HUES6 (cell line): Measurements from ENCODE around the gene TEAD1.

Experiments used
- H3K27ac ChIP-seq: 2 replicates; pipeline ENCODE4 v1.7.0; 2013; ENCODE audit warnings: low read depth, mild to moderate bottlenecking, low read length, inconsistent platforms
- H3K27me3 ChIP-seq: 2 replicates; pipeline ENCODE4 v1.6.1; 2013; ENCODE audit warnings: low read length; ENCODE audit not compliant: control insufficient read depth, insufficient read depth
- H3K36me3 ChIP-seq: 2 replicates; pipeline ENCODE4 v1.6.1; 2013; ENCODE audit warnings: low read length; ENCODE audit not compliant: control insufficient read depth, insufficient read depth
- H3K4me1 ChIP-seq: 2 replicates; pipeline ENCODE4 v1.6.1; 2013; ENCODE audit warnings: low read length; ENCODE audit not compliant: control insufficient read depth, insufficient read depth
- H3K4me3 ChIP-seq: 2 replicates; pipeline ENCODE4 v1.5.1; 2013; ENCODE audit warnings: low read depth, low read length
- H3K9ac ChIP-seq: one replicate; pipeline ENCODE4 v1.6.1; 2013; ENCODE audit warnings: mild to moderate bottlenecking, low read length
- H3K9me3 ChIP-seq: 2 replicates; pipeline ENCODE4 v1.6.1; 2013; ENCODE audit warnings: low read depth, low read length; ENCODE audit not compliant: control insufficient read depth, insufficient read depth

TEAD1 gene

DNA sequence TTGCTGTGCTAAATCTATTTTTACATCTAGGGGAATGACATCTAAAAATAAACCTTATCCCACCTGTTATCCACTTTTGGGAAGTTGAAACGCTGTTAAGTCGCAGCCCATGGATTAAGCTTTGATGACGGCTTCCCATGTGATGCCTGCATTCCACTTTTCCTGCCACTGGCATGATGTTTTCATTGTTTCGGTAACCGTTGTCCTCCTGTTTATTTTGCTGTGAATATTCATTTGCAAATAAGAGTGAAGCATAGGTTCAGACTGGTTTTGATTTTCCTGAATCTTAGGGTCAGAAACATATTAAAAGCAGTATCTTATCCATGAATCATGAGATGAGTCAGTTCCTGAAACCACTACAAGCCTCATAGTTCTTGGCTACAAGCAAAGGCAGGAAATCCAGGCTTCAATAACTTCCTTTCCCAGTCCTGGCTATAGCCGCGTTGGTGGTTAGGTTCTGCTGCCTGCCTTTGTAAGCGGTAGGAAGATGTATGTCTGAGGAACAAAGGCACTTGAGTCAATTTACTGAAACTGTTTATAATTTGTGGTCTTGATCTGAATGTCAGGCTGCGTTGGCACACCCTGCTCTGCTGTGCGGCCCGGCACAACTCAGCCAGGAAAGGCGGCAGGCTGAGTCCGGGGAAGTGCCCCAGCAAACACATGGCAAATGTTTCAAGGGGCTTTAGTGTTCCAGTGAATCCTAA is 19.4 kb downstream of the TEAD1 start:
- H3K27me3 ChIP-seq = no peaks in the 10 kb centered on the region; the same call in 1 of the 2 replicates
- H3K36me3 ChIP-seq = no peaks in the 10 kb centered on the region
- H3K9ac ChIP-seq = peak overlapping the region; percentile 44
- H3K4me1 ChIP-seq = peaks cover 84% of the 10 kb centered on the region
- H3K9me3 ChIP-seq = no peaks in the 10 kb centered on the region
- peak overlapping the region; percentile 1; the same call in 1 of the 2 replicates for H3K4me3 ChIP-seq
- peak overlapping the region; percentile 29; the same call in 1 of the 2 replicates for H3K27ac ChIP-seq

DNA sequence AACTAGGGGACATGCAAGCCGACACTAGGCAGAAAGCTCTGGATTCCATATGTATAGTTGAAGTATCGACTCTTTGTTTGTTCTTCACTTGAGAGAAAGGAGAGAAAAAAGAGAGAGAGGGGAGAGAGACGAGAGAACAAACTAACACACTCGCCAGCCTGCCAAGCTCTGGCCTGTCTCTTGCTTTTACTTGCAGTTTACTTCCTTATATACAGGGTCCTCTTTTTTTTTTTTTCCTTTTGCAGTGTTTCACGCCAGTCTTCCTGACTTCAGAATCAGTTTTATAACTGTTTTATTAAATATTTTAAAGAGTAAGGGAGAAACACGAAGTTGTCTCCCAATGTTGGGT is 19.9 kb downstream of the TEAD1 start:
- Histone ChIP-seq H3K4me1 (peaks cover 80% of the 10 kb centered on the region), H3K4me3 (peak overlapping the region; percentile 1; the same call in 1 of the 2 replicates), H3K9me3 (no peaks in the 10 kb centered on the region), H3K36me3 (no peaks in the 10 kb centered on the region), H3K27me3 (no peaks in the 10 kb centered on the region; the same call in 1 of the 2 replicates), H3K27ac (peak overlapping the region; percentile 29; the same call in 1 of the 2 replicates), H3K9ac (peak overlapping the region; percentile 44)

DNA sequence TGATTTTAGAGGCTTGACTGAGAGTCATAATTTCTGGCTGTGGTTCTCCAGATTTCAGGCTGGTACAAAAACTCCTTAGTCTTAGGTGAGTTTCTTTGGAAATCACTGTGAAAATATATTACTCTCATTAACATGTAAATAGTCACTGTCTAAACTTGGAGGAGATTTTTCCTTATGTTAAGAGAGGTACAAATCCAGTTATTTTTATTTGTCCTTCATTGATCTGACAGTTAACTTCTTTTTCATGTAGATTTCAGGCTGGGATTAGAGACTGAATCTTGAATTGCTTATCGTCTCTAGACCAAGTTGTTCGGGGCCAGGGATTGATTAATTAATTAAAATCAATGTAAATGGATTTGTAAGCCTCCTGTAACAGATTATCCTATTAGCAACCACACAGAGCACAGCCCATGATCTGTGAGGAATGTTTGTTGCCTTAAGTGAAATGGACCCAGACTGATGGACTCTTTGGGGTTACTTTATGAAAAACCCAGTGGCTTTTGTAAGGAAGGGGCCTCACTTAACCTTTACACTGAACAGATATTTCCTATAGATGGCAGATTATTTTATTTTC is 21.1 kb downstream of the TEAD1 start:
- no peaks in the 10 kb centered on the region for H3K9me3 ChIP-seq
- H3K4me3 ChIP-seq = no peak overlapping the region
- H3K9ac ChIP-seq = no peak overlapping the region
- H3K36me3 ChIP-seq = no peaks in the 10 kb centered on the region
- H3K4me1 ChIP-seq = peaks cover 79% of the 10 kb centered on the region
- no peak overlapping the region for H3K27ac ChIP-seq
- no peaks in the 10 kb centered on the region for H3K27me3 ChIP-seq

DNA sequence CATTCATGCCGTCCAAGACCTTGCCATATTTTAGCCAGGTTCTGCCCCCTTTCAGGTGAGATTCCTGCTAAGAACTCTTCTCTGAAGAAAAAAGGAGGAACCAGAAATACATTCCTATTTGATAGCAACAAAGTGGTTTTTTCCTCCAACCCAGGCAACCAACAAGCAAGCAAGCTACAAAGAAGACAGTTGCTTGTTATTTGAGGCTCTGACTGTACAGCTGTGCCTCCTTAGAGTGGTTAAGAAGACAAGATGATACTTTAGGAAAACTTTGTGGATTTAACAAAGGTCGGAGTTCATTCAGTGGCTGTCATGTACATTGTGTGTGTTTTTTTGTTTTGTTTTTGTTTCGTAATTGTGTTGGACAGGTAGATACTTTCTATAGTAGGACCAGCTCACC is 21.7 kb downstream of the TEAD1 start:
- Histone ChIP-seq H3K27me3 (no peaks in the 10 kb centered on the region), H3K4me1 (peaks cover 76% of the 10 kb centered on the region), H3K4me3 (no peak overlapping the region), H3K9ac (no peak overlapping the region), H3K27ac (no peak overlapping the region), H3K9me3 (no peaks in the 10 kb centered on the region), H3K36me3 (no peaks in the 10 kb centered on the region)

DNA sequence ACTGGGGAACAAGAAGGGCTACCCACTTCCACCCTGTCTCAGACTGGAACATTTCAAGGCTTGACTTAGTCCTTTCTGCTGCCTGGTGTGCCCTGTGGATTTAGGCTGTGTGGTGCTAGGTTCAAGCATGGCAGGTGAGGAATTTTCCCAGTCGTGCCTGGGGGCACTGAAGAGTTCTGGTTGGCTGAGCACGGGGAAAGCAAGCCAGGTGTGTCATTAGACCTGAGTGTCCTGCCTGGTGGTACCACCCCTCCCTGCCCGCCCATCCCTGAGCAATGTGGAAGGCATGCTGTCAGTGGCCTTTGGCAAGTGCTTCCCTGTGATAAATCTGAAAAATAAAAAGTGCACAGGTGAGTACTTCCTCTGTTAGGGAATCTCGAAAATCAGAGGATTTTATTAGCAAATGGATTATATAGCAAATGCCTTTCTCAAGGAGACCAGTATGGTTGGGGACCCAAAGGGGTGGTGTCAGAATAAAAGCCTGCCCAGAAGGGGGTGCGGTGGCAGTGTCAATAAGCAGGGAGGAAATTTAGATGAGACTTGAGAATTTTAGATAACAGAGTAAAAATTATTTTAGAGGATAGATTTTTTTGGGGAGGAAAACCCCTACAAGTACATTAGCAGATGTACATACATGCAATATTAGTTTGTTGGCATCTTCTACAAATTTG is 22.8 kb downstream of the TEAD1 start:
- peaks cover 74% of the 10 kb centered on the region for H3K4me1 ChIP-seq
- H3K9ac ChIP-seq = no peak overlapping the region
- H3K27ac ChIP-seq = no peak overlapping the region

DNA sequence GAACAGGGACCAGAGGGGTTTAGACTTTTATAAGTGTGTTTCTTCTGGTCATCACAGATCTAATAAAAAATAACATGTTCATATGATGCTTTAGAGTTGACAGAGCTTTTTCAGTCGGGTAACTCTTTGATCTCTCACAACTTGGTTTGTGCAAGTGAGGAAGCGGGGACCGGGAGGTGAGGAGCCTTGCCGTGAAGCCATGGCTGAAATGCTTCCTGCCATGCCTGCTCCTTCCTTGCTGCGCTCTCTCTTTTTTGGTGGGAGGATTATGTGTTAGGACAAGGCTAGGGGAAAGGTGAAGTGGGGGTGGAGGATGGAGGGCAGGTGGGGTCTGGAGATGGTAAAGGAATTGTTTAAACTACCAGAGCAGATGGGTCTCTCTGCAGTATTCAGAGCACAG is 23.8 kb downstream of the TEAD1 start:
- H3K27me3 ChIP-seq = no peaks in the 10 kb centered on the region
- no peak overlapping the region for H3K27ac ChIP-seq
- H3K9ac ChIP-seq = no peak overlapping the region
- H3K9me3 ChIP-seq = no peaks in the 10 kb centered on the region
- H3K4me3 ChIP-seq = no peak overlapping the region
- H3K4me1 ChIP-seq = peaks cover 69% of the 10 kb centered on the region
- no peaks in the 10 kb centered on the region for H3K36me3 ChIP-seq

More for the DNA sequence above, 22.8 kb downstream of the TEAD1 start:
- H3K27me3 ChIP-seq = no peaks in the 10 kb centered on the region
- no peaks in the 10 kb centered on the region for H3K9me3 ChIP-seq
- no peaks in the 10 kb centered on the region for H3K36me3 ChIP-seq
- H3K4me3 ChIP-seq = no peak overlapping the region

DNA sequence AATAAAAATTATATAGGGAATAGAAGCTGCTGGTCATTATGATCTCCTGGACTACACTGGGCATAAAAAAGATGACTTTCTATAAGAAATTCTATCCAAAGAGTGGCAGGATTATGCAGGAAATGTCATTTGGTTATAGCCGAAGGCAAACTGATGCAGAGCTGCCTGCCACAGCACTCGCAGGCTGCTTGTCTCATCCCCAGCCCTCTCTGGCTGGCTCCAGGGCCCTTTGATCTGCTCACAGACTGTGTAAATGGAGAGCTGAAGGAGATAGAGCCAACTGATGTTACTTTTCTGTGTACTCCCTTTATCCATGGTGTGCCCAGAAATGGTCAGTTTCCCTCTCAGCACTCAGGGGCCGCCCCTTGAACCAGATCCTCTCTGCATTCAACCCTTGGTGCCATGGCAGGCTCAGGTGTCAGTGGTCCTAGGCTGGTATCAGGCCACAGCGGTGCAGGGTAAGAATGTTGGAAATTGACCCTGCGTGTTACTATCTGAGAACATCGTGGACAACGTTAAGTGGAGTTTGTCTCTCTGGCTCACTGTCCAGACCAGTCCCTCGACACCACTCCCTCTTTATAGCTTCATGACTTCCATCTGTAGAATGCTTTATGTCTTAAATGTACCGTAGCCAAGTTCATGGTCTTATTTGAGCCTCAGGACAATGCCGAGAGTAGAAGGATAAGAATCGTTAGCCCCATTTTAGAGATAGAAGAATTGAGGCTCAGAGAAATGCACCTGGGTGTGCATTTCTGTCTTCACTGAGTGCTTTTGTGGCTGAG is 27.8 kb downstream of the TEAD1 start:
- no peaks in the 10 kb centered on the region for H3K9me3 ChIP-seq
- no peak overlapping the region for H3K9ac ChIP-seq
- H3K4me1 ChIP-seq = peaks cover 59% of the 10 kb centered on the region
- H3K27ac ChIP-seq = no peak overlapping the region
- H3K36me3 ChIP-seq = 0 out of 2 replicates have a peak, but pooled peaks cover 2% of the 10 kb centered on the region
- H3K27me3 ChIP-seq = no peaks in the 10 kb centered on the region
- H3K4me3 ChIP-seq = no peak overlapping the region

DNA sequence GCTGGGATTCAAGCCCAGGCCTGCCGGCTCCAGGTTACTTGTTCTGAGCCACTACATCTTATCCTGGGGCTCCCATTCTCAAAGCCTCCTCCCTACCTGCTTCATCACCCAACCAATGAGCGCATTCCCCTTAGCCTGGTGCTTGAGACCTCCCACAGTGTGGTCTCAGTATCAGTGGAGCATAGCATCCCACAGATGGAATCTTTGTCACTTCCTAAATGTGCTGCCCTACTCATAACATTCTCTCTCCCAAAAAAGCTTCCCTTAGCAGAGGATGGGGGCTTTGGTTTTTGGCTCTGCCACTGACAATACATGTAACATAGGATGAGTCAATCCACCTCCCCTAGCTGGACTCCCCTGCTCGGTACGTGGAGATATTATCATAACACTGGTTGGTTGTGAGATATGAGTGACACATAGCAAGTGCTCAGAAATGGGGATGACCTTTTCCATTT is 28.8 kb downstream of the TEAD1 start:
- Histone ChIP-seq H3K9me3 (no peaks in the 10 kb centered on the region), H3K4me1 (peaks cover 58% of the 10 kb centered on the region), H3K36me3 (0 out of 2 replicates have a peak, but pooled peaks cover 2% of the 10 kb centered on the region), H3K4me3 (no peak overlapping the region), H3K27me3 (no peaks in the 10 kb centered on the region), H3K9ac (no peak overlapping the region), H3K27ac (no peak overlapping the region)

DNA sequence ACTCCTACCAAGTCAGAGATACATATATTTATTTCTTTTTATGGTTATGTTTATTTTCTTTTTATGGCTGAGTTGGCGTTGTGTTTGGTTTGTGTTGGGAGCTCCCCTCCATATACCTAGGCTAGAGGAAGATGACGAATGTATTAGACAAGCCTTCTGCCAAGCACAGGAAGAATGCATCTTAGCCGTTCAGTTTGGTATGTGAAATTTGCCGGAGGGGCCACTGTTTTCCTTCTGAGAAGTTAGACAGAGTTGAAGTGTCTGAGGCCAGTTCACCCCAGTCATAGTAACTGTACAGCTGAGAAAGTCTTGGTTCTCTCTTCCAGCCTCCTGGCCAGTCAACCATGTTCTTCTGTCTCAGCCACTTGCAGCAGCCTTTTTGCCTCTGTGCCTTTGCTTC is 29.8 kb downstream of the TEAD1 start:
- Histone ChIP-seq H3K9ac (no peak overlapping the region), H3K36me3 (0 out of 2 replicates have a peak, but pooled peaks cover 2% of the 10 kb centered on the region), H3K27me3 (no peaks in the 10 kb centered on the region), H3K27ac (no peak overlapping the region), H3K4me1 (peaks cover 54% of the 10 kb centered on the region), H3K9me3 (no peaks in the 10 kb centered on the region), H3K4me3 (no peak overlapping the region)

DNA sequence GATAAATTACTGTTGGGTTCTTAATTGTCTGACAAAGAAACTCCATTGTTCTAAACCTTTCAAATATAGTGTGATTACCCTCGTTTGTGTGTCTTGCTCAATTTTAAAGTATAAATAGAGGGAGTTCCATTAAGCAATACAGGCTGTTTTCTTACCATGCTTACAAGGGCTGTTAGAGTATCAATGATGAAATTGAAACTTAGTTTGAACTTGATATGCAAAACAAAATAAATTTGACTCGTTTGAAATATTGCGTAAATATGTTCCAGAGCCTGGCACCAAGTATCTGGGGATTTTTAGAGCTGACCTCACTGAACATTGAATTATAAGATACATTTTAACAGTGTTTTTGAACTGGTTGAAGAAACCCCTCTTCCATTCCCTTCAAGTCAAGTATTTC is 31.7 kb downstream of the TEAD1 start:
- Histone ChIP-seq H3K9me3 (no peaks in the 10 kb centered on the region), H3K27me3 (no peaks in the 10 kb centered on the region), H3K27ac (no peak overlapping the region), H3K4me3 (no peak overlapping the region), H3K36me3 (0 out of 2 replicates have a peak, but pooled peaks cover 2% of the 10 kb centered on the region), H3K9ac (no peak overlapping the region), H3K4me1 (peaks cover 50% of the 10 kb centered on the region)
